T-helper 22 cell (primary cell): ENCODE results near the gene CDH23.
A peak's percentile ranks its signal among the peaks of the same experiment; 100 is the strongest.

Experiments used
- DNase-seq: peaks from one replicate; pipeline ENCODE4 v3.0.0-alpha.2; 2020; ENCODE audit warnings: low read depth

CDH23 gene

DNA sequence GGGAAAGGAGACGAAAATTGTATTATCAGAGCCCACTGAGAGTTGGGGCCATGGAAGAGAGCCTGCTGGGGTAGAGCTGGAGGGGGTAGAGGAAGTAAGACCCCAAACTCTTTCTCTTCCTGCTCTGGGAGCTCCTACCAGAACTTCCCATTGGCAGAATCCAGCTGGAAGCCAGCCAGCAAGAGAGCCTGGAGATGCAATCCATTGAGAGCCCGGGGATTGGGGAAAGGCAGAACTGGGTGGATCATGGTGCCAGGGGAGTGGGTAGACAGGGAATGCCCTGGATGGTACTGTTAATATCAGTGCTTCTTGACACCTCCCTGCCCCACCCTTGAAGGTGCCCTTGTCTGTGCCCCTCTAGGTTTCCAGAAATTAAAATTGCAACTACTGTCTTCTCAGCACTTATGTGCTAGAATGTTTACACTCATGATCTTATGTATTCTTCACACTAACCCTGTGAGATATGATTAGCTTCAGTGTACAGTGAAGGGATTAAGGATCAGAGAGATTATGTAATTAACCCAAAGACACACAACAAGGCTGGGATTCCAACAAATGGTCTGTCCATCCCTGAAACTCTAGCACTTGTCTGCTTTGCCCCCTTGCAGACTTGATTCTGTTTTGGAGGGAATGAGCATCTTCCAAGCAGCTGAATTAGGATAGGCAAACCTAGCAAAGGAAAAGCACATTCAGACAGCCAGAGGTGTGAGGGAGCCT is 168.7 kb downstream of the CDH23 start:
- no peak for DNase-seq

DNA sequence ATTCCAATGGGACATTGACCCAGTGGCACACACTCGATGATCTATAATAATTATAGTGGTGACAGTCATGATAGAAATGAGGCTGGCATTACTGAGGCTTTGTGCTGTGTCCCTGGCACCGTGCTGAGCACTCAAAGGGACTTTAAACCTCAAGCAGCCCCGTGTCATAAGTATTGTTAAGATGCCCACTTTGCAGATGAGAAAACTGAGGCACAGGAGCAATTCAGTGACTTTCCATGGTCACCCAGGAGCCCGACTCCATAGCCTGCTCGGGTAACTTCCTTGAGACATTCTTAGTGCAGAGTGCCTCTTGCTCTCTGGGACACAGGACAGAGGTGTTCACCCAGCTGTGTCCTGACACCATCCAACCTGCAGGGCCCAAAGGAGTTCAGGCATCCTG is 170.3 kb downstream of the CDH23 start:
- no peak for DNase-seq

DNA sequence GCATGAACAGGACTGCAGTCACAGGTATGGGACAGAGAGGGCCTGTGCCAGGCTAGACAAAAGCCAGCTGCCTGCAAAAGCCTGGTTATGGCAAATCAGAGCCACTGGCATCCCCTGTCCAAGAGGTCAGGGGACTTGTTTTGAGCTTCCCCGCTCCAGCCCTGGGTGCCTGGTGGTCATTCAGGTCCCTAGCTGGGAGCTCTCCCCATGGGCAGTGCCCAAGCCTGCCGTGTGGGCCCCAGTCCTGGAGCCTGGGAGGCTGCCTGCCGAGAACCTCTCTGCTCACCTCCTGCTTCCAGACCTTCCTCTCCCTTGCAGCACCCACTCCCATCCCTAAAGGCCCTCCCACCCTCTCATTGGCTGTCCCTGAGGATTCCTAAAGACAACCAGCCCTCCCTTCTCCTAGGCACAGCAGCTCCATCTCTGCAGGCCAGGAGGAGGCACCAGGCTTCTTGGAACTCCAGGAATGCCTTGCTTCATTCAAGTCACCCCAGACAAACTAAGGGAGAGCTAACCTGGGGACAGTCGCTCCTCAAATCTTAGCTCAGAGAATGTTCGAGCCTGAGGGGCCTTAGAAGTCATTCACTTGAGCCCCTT is 172.3 kb downstream of the CDH23 start:
- no peak for DNase-seq

DNA sequence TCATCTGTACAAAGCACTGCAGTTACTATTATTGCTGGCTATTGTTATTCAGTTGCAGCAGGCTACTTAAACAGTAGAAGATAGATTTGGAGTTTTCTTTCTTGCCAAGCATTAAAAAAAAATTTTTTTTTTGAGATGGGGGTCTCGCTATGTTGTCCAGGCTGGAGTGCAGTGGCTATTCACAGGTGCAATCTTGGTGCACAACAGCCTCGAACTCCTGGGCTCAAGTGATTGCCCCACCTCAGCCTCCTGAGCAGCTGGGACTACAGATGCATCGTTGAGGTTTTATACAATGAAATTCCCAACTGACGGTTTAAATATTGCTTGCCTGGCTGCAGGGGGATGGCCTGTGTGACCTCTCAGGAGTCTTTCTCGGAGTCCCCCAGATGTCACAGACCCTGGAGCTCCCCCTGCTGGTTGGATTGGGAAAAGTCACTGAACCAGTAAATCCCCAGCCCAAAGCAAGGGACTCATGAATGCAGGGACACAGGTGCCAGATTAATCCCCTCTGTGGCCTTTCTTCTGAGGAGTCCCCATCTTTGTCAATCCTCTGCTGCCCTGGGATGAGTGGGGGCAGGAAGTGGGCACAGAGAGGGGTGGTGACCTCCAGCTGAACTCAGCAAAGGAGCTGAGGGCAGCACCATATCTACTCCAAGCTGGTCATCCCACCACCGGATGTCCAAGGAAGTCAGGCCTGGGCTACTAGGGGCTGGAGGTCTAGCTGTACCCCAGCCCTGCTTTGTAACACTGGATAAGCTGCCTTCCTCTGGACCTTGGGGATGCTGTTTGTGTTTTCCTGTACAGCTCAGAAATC is 173.3 kb downstream of the CDH23 start:
- DNase-seq = peak; percentile 35

DNA sequence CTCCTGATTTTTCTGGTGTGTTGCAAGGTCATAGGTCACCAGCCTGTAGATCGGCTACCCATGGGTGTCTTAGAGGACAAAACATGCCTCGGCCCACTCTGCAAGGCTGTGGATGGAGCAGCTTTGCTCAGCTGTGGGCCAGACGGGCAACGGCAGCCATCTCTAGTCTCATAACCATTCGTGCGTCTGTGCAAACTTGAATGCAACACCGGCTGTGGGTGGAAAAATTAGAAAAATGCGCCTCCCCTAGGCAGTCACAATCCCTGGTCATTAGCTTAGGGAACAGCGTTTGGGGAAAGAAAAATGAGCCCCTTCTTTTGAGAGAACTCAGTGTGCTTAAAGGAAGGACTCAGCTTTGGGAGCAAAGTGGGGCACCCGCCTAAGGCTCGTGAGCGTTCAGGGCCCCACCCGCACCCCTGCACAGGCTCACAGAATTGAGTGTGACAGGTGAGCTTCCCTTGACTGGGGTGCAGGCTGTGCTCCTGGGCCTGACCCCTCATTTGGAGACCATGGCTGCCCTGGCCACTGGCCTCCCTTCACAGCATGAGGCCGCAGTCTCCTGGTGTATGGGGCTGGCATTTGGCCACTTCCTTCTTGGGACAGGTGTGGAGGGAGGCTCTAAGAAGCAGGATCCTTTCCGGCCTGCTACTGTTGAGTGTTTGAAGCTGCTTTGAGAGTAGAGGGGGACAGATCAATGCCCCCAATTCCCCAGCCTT is 174.9 kb downstream of the CDH23 start:
- no peak for DNase-seq

DNA sequence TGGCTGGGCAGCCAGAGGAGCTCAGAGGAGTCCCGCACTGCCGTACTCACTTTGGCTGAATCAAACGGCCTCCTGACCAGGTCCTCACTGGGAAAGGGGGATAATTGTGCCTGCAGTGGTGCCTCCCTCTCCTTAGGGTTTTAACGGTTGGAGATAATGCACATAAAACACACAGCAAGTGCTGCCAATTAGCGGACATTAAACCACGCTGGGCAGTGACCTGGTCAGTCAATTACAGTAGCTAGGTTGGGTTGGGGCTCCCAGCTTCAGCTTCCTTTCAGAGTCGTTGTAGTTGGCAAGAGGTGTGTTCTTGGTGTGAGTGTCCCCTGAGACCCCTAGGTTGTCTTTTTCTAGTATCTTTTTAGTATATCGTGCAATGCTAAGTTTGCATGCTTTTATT is 176.2 kb downstream of the CDH23 start:
- DNase-seq = no peak

DNA sequence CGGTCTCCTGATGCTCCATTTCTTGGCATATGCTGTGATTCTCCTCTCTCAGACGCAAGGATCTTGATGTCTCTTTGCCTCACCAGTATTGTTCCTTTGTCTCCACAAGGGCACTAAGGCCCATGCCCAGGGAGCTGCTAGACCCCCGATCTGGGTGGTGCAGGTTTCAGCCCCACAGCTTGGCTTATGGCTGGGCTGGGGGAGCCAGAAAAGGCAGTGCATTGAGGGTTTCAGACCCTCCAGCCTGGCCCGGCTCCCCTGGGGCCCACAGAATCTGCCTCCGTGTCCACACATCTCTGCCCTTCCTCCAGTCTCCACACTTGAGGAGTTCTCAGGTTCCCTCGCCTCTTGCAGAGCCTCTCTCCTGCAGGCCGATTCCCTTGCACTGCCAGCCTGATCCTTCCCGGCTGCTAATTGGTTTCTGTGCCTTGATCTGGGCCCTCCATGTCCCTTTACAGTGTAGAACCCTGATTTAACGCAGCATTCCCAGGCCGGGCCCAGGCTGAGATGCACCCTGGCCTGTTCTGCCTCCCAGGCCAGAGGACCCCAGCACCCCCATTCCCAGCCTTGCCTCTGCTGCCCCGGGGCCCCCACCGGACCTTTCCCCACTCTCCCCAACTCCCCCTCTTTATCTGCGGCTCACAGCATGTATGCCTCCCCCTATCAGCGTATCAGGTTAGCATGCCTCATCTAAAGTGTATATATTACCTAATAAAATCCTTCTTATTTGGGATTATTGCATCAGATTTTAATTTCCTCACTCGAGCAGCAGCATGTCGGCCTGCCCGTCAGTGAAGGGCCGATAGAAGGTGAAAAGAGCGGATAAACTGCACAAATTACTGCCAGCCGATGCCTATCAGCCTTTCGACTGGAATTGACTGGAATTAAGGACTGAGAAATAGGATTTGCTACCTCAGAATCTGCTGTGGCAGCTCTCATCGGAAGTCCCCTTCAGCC is 177.1 kb downstream of the CDH23 start:
- no peak for DNase-seq

DNA sequence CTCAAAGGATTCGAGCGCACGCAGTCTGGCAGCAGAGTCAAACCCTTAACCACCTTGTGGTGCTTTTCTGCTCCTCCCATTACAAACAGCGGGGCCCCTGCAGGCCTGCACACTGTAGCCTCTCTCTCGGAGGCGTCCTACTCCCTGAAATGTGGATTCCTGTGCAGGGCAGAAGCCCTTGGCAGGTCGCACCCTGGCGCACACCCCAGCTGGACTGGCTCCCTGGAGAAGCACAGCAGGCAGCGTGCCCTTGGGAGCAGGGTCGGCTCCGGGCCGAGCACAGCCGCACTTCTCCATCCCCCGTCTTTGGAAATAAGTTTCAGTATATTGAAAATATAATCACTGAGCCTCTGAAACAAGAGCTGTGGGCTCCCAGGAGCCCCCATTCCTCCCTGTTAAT is 178.7 kb downstream of the CDH23 start:
- no peak for DNase-seq

DNA sequence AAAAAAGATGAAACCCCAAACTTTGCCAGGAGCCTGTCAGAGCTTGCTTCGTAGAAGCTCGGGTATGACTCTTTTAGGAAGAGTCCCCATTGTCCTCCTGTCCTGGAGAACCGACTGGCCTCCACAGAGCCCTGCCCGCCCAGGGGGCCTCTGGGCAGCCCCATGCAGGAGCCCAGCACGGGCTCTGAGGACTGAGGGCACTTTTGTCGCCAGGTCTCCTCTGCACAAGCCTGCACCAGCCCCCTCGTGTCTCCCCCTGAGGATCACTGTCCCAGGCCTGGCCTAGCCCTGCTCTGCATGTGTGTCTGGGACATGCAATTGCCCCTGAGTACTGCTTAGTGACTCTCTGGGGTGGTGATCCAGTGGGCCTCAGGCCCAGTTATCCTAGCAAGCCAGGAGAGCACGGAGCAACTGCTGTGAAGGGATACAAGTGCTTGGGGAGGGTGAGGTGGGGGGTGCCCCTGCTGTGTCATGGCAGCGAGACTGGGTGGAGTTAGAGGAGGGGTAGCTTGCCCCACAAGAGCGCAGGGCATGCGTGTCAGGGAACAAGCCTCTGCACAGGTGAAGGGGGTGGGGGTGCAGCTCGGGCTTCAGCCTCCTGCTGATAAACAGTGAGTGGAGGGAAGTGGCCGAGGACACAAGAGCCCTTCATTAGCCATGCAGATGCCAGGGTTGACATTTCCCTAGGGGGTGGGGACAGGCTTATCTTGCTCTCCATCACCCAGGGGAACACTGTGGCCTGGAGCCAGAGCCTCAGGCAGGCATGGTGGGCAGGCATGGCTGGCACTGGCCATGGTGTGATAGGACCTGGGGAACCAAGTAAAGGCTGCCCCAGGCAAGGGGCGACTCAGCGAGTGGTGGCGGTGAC is 179.4 kb downstream of the CDH23 start:
- DNase-seq = no peak

DNA sequence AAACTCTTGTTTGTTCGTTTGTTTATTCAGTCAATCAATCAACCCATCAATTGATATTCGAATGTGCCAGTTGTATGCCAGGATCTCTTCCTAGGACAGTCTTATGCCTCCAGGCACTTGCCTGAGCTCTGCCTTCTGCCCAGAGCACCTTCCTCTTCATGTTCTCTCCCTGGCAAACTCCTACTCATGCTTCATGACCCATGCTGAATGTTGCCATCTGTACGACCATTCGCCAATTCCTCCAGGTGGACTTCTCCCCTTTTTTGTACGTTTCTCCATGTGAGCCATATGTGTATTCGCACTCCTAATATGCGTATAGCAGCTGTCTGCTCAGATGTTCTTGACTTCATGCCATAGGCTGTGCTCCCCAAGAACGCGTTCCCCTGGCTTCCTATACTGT is 180.1 kb downstream of the CDH23 start:
- DNase-seq = no peak

DNA sequence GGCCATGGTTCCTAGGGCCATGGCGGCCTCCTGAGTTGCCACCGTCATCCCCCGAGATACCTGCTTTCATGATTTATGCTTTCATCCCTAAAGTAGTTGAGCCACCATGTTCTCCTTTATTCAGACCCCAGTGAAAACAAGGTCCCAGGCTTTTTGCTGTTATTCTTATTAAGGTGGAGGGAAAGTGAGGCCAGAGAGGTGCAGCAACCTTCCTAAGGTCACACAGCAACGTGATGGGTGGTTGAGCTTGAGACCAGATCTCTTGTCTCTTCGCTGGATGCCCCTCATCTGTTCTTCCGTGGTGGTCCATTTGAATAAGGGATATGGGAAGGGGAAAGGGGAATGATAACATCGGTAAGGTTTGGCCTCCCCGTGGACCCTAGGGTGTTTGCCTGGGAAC is 180.6 kb downstream of the CDH23 start:
- no peak for DNase-seq

DNA sequence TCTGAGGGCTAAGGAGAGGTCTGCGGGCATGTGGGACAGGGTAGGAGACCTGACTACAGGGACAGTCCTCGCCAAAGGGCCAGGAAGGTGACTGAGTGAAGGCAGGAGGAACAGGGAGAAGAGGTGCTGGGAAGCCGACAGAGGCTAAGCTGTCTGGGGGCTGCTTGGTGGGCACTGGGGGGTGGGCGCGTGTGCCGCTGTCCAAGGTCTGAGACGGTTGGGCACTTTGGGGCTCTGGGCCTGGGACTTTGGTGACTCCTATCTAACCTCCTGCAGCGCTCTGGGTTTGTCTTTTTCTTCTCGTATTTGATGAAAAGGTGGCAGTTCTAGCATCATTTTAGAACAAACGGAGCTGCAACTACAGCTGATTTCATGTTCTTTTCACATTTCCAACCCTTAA is 181.3 kb downstream of the CDH23 start:
- DNase-seq = no peak

DNA sequence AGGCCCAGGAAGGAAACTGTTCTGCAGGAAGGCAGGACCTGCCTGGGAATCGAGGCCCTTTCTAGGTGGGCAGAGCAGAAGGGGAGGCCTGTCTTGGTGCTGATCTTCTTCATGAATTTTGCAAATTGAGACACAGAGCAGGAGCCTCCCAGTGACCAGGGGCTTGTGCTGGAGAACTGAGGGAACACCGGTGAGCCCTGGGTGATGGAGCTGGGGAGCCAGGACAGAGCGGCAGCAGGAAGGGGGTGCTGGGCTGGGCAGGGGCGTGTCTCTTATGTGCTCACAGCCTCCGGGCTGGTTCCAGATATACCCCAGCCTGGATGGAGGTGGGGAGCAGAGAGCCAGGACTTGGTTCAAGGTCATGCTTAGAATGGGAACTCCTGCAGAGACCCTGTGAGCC is 182.9 kb downstream of the CDH23 start:
- no peak for DNase-seq

DNA sequence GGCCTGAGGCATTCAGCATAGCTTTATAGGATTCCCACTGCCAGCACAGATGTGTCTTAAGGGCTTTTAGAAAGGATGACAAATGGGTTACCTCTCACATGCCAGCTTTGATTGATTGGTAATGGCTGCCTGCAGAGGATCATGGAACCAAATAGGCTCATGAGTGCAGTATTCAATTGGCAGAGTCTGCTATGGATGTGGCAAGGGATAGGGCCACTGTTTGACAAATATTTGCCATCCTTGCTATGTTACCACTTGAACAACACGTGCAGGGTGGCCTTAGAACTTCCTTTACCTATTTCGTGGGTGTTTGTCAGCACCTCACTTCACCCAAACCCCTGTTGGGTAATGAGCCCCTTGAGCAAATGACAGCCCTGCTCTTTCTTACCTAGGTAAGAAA is 183.7 kb downstream of the CDH23 start:
- DNase-seq = no peak

DNA sequence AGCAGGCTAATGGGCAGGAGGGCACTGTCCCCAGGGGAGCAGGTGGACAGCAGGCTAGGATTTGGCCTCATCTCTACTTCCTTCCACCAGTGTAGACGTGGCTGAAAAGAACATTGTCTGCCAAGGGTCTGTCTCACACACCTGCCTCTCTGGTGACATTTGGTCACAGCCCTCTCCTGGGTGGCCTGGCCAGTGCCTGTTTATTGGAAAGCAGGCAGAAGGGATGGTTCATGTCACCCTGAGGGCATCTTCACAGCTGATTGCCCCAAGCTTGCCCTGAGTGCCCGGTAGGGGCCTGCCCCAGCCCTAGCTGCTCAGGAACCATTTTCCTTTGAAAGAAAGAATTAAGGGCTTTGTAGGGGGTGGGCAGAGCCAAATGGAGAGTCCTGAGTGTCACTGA is 184.2 kb downstream of the CDH23 start:
- DNase-seq = no peak

DNA sequence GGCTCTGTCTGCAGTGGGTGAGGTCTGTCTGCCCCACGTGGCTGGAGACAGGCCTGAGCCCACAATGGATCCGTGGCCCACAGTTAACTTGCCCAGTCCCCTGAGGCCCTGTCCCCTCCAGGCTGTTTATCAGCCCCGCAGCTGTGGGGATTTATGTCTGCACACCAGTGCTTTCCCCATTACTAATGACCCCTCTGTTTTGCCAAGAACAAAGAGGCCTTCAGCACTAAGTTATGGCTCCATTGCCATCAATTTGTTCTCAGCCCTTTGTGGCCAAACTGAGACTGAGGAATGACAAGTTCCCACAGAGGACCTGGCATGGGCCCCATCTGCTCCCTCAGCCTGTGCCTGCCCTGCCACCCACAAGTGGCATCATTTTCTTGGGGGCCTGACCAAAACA is 184.7 kb downstream of the CDH23 start:
- no peak for DNase-seq

DNA sequence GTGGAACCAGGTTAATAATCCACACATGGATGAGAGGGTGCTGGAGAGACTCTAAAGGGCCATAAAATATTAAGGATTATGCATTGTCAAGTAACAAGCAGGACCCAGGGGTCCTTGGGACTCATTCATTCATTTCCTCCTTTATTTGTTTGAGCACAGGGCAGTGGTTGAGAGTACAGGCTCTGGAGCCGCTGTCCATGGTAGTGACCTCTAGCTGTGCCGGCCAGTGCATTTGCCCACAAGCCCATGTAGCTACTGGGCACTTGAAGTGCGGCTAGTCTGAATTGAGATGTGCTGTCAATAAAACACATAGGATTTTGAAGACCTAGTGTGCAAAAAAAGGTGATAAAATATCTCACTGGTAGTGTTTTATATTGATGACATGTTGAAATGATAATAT is 185.3 kb downstream of the CDH23 start:
- no peak for DNase-seq

DNA sequence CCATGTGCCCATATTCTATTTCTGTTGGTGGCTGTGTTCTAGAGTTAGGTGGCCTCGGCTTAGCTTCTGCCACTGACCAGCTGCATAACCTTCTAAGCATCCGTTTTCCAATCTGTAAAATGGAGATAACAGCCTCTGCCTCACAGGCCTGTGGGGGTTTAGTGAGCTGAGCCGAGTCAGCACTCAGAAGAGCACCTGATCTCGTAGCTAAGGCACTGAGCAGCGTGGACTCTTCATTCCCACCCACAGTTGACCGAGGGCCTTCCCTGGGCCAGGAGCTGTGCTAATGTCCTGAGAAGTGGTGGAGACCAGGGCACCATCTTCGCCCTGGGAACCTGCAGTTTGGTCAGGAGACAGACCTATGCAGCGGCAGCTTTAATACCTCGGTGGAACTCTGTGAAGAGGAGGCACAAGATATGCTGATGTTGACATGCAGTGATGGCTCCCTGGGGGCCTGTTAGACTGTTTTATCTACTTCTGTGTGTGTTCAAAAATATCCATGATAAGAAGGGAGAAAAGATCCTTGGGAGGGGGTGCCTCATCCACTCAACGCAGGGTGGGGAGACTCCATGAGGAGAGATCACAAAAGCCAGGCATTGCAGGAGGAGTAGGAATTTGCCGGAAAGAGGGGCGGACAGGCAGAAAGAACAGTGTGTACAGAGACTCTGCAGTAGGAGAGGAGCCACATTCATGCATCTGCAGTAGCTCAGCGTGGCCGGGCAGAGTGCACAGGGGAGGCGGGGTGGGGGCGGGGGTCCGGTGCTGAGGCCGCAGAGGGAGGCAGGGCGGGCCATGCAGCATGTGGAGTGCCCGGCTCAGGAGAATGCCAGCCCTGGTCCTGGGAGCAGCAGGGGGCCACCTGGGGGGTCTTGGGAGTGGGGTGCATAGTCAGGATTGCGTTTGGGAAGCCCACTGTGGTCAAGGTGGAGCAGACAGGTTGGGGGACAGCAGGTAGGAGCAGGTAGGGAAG is 186.1 kb downstream of the CDH23 start:
- no peak for DNase-seq

DNA sequence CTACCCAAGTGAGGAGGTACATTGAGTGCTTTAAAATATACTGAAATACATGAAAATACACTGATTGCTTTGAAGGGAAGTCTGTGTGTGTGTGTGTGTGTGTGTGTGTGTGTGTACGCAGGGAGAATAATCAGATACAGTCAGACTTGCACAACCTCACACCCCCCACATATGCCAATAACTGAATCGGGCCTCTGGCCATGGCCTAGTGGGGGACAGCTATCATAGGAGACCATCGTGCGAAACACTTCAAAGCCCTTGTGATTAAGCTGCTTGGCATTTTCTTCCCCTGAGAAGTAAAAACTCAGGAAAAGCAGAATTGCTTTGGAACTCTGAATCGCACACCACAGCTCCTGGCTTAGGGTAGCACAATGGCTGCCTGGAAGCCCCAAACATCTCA is 187.7 kb downstream of the CDH23 start:
- DNase-seq = no peak
